Thyroid gland (tissue), 4 donors: Measurements from ENCODE around the gene ANKRD40.

Source experiments
- POLR2A ChIP-seq, 2 donors: fragments of 450-650 bp; IDR thresholded peaks; one replicate each; pipeline ENCODE4 v1.6.1; 2017; ENCODE audit warnings: antibody characterized with exemption in 2 of 2, mild to moderate bottlenecking in 2 of 2, moderate library complexity in 1 of 2
- TF ChIP-seq, protein P1 (sequence below), 6 experiments: fragments of 200-600 bp in 3 of 6; fragments of 450-650 bp in 3 of 6; sonication (generic) in 3 of 6; IDR thresholded peaks; one replicate each; pipeline ENCODE4 v1.5.1; 2016 to 2019; ENCODE audit warnings: antibody characterized with exemption in 6 of 6, mild to moderate bottlenecking in 2 of 6, inconsistent platforms in 1 of 6, moderate library complexity in 1 of 6

DNA sequence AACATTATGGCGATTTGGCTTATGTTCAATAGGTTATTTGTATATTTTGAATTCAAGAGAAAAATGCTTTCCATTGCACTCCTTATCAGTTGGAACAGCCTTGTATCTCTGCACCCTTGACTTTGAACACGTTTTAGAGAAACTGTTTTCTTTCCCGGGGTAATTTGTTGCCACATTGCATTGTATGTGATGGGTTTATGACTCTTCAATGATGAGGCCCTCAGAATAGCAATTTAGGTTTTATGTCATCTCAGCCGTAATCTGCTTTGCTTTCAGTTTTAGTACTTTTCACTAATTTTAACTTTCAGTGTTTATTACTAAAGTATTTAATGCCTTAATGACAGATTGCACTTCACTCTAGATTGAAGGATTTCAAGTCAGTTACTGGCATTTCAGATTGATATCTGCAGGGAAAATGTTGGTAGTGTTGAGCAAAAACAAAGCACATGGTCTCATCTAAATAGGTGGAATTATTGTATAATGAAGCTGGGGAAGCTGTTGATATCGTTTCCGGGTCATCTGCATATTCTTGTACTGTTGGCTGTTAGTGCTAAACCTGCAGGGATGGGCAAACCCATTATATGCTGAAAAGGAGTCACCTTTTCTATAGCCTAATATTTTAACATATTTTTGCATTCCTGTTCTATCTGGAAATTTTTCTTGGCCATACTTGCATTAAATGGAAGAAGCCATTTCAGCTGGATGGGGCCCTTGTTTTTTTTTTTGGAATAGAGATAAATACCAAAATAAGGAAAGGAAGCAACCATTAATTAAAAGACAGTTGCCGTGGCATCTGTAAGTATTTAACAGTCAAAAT lies 13.7 kb upstream of the ANKRD40 start:
- TF ChIP-seq POLR2A (IDR thresholded peaks at IDR 0.05): no peak
- TF ChIP-seq, protein P1, sequence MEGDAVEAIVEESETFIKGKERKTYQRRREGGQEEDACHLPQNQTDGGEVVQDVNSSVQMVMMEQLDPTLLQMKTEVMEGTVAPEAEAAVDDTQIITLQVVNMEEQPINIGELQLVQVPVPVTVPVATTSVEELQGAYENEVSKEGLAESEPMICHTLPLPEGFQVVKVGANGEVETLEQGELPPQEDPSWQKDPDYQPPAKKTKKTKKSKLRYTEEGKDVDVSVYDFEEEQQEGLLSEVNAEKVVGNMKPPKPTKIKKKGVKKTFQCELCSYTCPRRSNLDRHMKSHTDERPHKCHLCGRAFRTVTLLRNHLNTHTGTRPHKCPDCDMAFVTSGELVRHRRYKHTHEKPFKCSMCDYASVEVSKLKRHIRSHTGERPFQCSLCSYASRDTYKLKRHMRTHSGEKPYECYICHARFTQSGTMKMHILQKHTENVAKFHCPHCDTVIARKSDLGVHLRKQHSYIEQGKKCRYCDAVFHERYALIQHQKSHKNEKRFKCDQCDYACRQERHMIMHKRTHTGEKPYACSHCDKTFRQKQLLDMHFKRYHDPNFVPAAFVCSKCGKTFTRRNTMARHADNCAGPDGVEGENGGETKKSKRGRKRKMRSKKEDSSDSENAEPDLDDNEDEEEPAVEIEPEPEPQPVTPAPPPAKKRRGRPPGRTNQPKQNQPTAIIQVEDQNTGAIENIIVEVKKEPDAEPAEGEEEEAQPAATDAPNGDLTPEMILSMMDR (IDR thresholded peaks at IDR 0.05): no peak
